ENCODE data around the gene DDX46.

GRCh38 chr5:134819407-134819963, 60.9 kb downstream of the DDX46 start:
- no peak for TF ChIP-seq RAD21 (IDR thresholded peaks at IDR 0.05; ENCODE audit: low read depth)
- TF ChIP-seq EGR1 (IDR thresholded peaks at IDR 0.05), result no peak
- no peak for TF ChIP-seq REST (IDR thresholded peaks at IDR 0.05; ENCODE audit: low read depth)
- TF ChIP-seq TAF1 (IDR thresholded peaks at IDR 0.05; ENCODE audit: low read depth), result no peak
- TF ChIP-seq EP300 (IDR thresholded peaks at IDR 0.05; ENCODE audit: borderline replicate concordance), result no peak
